DLD1 (cell line): ENCODE data around the gene ARHGAP1.

Experiments
- in situ Hi-C: cut with HindIII; loops from 2 replicates; pipeline ENCODE4 v1.10.0; 2017; ENCODE audit warnings: low sequenced_read_pairs

Gene ARHGAP1

GRCh38 chr11:46643531-46643930, 56.9 kb downstream of the ARHGAP1 start:
- in situ Hi-C loops = no loop called here

- in situ Hi-C loops = no loop called here
These were observed 57.6 kb downstream of the ARHGAP1 start for GRCh38 chr11:46642627-46643335.

- in situ Hi-C loops = no loop called here
These were observed 58.8 kb downstream of the ARHGAP1 start for GRCh38 chr11:46641639-46642038.

GRCh38 chr11:46640036-46640788, 60.2 kb downstream of the ARHGAP1 start:
- in situ Hi-C loops = no loop called here

- in situ Hi-C loops = no loop called here
These were observed 61.1 kb downstream of the ARHGAP1 start for GRCh38 chr11:46639197-46639839.

- in situ Hi-C loops = no loop called here
These were observed 62.9 kb downstream of the ARHGAP1 start for GRCh38 chr11:46637546-46637945.

GRCh38 chr11:46635557-46636139, 64.8 kb downstream of the ARHGAP1 start:
- in situ Hi-C loops = no loop called here

GRCh38 chr11:46633291-46634217, 66.9 kb downstream of the ARHGAP1 start:
- in situ Hi-C loops = no loop called here

- in situ Hi-C loops = no loop called here
These were observed 67.9 kb downstream of the ARHGAP1 start for GRCh38 chr11:46632502-46632901.

- in situ Hi-C loops = no loop called here
These were observed 68.7 kb downstream of the ARHGAP1 start for GRCh38 chr11:46631676-46632075.

GRCh38 chr11:46630237-46630636, 70.2 kb downstream of the ARHGAP1 start:
- in situ Hi-C loops = no loop called here

- in situ Hi-C loops = no loop called here
These were observed 71.5 kb downstream of the ARHGAP1 start for GRCh38 chr11:46628961-46629360.
